GM18507 (cell line): Measurements from ENCODE around the gene PRSS38.

Experiments used
- DNase-seq: peaks from one replicate; pipeline ENCODE4 v3.0.0; 2011; ENCODE audit warnings: low read depth; ENCODE audit not compliant: insufficient read length; ENCODE audit errors: extremely low spot score
- FAIRE-seq: peaks from 2 replicates; lab custom pipeline; 2011; peaks lifted over from hg19 to GRCh38; lab: Jason Lieb, UNC

PRSS38 gene

GRCh38 chr1:227815468-227816409 lies at the start of gene PRSS38:
TSS of gene PRSS38 (plus strand) at chr1:227815675. CDS start at chr1:227815717, 42 bp downstream.
- DNase-seq, result no peak
- FAIRE-seq, result no peak

DNA sequence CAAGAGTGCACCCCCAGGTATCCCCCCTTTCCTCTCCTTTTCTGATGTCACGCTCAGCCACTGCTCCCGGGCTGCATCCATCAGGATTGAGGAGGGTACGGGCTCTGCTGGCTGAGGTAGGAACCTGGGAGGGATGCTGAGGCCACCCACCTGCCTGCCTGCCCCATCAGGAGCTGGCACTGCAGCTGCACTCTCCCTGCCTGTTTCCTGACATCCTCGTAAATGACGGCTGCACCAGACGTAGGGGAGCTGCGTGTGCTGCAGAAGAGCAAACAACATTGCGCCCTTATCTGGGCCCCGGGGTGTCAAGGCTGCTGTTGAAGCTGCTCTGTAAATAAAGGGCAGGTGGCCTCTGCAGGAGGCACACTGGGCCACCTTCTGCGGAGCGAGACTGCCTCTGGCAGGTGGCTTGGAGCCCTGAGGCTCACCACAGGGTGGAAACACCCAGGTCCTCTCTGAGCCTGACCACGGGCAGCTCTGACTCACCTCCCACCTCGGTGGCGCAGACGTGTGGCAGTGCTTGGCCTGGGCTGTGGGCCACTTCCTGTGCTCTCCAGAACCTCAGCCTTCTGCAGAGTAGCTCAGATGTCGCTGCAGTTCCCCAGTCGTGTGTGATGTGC lies 49.4 kb upstream of the PRSS38 start:
- FAIRE-seq (no peak), DNase-seq (no peak)

DNA sequence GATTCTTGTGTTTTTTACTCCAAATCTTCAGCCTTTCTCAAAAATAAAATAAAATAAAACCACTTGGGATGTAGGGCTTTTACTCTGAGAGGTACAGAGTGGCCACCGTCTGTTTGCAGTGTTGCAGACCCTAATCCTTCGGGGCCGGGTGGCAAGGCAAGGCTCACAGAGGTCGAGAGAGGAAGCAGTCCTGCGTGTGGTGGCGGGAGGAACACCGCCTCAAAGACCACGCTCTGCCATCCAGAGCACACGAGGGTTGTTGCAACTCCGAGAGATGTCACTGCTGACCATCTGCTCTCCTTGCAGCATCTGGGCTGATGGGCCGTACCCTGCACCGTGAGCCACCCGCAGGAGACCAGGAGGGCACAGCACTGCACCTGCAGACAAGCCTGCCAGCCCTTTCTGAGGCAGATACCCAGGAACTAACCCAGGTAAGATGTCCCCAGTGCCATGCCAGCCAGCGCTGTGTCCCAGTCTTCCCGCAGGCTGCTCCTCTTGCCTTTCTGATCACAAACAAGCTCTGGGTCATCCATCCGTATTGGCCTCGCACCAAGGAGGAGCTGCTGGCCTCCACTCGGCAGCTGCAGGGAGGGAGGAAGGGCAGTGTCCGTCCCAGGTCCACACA lies 48.7 kb upstream of the PRSS38 start:
- DNase-seq, result no peak
- FAIRE-seq, result no peak

GRCh38 chr1:227767401-227768124 lies 47.9 kb upstream of the PRSS38 start:
- FAIRE-seq, result no peak
- DNase-seq, result no peak

DNA sequence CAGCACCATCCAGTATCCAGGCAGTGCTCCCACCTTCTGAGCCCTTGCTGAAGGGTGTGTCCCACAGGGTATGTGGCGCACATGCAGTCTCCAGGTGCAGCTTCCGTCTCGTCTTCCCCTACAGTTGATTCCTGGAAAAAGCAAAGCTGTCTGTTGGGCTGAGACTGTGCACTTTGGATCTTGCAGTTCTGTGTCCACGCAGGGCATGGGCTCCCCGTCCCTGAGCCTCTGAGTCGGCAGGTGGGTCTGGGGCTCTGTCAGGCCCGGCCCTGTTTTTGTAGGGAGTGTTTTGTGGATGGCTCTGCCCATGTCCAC lies 47.4 kb upstream of the PRSS38 start:
- DNase-seq (no peak), FAIRE-seq (no peak)

DNA sequence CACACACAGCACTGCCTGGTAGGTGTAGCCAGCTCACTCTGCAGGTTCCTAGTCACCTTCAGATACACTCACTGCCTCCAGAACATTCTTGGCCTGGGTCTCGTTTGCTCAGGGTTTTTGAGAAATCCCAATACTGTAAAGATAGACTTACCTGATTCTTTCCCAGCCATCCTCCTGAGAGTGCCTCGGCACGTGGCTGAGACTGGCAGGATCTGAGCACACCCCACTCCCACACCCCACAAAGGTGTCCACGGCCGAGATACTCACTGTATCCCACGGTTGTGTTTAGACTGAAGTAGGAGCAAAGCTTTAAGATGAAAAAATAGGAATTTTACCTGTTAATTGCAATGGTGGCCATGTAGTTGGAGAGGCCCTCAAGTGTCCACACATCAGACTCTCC lies 46.8 kb upstream of the PRSS38 start:
- FAIRE-seq, result no peak
- no peak for DNase-seq

- DNase-seq, result no peak
- FAIRE-seq, result no peak
These were observed 46.2 kb upstream of the PRSS38 start for GRCh38 chr1:227769047-227769935.

DNA sequence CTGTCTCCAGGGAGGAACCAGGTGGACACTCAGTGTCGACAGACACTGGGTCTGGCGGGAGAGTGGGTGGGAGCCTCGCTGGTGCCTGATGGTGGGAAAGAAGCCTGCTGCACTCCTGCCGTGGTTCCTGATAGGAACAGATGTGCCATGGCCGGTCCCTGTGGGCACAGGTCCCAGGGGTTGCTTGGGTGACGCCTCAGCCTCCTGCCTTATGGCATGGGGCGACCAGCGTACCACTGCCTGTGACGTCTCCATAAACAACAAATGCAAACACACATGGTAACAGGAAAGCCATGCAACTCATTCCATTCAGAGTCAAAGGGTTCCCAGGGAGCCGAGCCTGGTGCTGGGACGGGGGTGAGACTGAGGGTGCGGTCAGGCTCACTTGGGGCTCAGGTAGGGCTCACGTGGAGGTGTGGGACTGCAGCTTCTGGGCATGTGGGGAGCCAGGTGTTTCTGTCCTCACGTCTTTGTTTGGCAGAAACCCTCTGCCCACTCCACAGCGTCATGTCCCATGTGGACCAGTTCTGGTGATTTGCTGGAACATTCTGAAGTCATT lies 45.5 kb upstream of the PRSS38 start:
- DNase-seq, result no peak
- no peak for FAIRE-seq

DNA sequence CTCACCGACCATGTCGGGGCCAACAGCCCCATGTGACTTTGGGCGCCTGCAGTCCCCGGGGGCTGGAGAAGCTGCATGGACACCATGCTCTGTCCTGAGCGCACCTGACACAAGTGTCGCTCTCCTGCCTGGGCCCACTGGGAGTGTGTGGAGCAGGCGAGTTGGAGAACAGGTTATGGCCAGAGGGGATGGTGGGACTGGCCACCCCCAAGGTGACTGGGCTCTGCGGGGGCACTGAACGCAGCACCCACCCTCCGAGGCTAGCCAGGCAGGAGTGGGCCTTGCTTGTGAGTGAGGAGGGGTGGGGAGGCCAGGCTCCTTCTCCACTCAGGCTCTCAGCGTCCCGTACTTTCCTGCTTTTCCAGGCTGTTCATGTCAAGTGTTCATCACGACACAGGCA lies 44.7 kb upstream of the PRSS38 start:
- FAIRE-seq (no peak), DNase-seq (no peak)

- no peak for DNase-seq
- no peak for FAIRE-seq
These were observed 44.1 kb upstream of the PRSS38 start for GRCh38 chr1:227771326-227771725.

DNA sequence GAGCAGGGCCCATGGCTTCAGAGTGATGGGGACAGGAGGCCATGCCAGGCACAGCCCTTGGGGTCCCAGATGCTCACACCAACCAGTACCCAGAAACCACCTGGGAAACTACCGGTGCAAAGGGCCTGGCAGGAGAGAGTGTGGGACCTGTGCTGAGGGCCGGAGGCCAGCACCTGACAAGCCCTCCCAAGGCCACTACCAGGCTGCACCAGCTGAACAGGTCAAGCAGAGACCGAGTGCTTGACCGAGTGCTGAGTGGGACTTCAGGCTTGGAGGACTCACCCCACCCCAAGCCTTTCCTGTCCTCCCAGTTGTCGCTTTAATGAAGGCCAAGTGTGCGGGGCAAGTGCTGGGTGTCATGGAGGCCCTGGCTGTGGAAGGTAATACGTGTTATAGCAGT lies 43.7 kb upstream of the PRSS38 start:
- FAIRE-seq, result no peak
- DNase-seq, result no peak

- FAIRE-seq, result no peak
- no peak for DNase-seq
These were observed 41.9 kb upstream of the PRSS38 start for GRCh38 chr1:227773558-227773957.

DNA sequence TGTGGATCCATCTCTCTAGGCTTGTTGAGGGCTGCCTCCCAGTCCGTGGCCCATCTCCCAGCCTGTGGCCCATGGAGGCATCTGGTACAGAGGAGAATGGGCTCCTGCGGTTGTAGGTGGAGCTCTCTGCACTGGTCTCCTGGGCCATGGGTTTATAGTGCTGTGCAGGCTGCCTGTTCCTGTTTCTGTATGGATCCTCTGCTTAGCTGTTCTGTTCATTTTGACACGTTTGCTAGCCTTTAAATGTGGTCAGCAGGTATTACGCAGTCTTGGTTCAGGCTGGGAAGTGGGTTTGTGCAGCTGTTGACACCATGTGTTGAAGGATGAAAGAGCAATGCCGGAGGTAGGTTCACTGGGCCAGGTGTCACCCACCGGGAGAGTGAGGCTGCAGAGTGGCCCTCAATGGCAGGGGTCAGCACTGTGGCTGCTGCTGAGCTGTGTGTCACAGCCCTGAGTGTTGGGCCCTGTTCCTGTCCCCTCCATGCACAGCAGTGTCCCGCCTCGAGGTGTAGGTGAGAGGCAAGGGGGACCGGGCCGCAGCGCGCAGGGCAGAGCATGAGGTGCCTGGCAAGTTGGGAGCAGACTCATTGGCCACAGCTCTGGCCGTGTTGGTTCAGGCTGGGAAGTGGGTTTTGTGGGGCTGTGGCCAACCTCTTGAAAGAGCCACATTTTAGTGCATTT lies 41.3 kb upstream of the PRSS38 start:
- DNase-seq (no peak), FAIRE-seq (no peak)

GRCh38 chr1:227774821-227775661 lies 40.4 kb upstream of the PRSS38 start:
- FAIRE-seq (no peak), DNase-seq (no peak)

GRCh38 chr1:227775841-227776240 lies 39.6 kb upstream of the PRSS38 start:
- FAIRE-seq (no peak), DNase-seq (no peak)

DNA sequence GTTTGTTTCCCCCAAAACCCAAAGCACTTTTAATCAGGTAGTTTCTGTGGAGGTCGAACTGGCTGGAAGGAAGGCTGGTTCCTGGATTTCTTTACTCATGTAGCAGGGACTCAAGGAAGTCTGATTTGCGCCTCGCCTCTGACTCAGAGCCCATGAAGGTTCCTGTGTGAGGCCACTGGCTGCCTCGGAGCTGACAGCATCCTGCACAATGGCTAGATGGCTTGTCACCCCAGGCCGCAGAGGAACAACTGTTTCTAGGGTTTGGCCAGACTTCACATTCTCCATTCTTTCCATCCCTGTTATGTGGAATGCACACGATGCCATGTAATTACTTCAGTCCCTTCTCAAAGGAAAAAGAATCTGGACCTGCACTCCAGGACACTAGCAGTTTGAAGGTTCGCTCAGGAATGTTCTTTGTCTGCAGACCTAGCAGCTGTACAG lies 39.1 kb upstream of the PRSS38 start:
- FAIRE-seq (no peak), DNase-seq (no peak)

GRCh38 chr1:227777156-227777555 lies 38.3 kb upstream of the PRSS38 start:
- no peak for DNase-seq
- no peak for FAIRE-seq
